Epithelial cell of proximal tubule (primary cell): ENCODE results near the gene PIGQ. TPM values are rescaled to one million over a fixed set of nuclear protein-coding genes. Genes with fewer than 3 reads are reported as not detected.

Experiments used
- DNase-seq: peaks from one replicate; pipeline ENCODE4 v3.0.0-alpha.2; 2011; ENCODE audit warnings: low read depth
- H3K4me3 ChIP-seq: 2 replicates; pipeline ENCODE4 v1.5.1; 2011; ENCODE audit warnings: low read depth, mild to moderate bottlenecking, low read length
- total RNA-seq: library from RNA; depleted of rRNA; stranded (reverse); fragments of >200 nt; gene quantifications from 2 replicates; pipeline ENCODE4 v1.2.3, GENCODE V29; 2015
- TF ChIP-seq, protein P1 (sequence below): conservative IDR thresholded peaks from 2 replicates; pipeline ENCODE4 v1.5.1; 2012; ENCODE audit warnings: low read depth, mild to moderate bottlenecking, low read length

The PIGQ gene
- total RNA-seq, 1 donor from 2014 or later = 60.9 TPM

DNA sequence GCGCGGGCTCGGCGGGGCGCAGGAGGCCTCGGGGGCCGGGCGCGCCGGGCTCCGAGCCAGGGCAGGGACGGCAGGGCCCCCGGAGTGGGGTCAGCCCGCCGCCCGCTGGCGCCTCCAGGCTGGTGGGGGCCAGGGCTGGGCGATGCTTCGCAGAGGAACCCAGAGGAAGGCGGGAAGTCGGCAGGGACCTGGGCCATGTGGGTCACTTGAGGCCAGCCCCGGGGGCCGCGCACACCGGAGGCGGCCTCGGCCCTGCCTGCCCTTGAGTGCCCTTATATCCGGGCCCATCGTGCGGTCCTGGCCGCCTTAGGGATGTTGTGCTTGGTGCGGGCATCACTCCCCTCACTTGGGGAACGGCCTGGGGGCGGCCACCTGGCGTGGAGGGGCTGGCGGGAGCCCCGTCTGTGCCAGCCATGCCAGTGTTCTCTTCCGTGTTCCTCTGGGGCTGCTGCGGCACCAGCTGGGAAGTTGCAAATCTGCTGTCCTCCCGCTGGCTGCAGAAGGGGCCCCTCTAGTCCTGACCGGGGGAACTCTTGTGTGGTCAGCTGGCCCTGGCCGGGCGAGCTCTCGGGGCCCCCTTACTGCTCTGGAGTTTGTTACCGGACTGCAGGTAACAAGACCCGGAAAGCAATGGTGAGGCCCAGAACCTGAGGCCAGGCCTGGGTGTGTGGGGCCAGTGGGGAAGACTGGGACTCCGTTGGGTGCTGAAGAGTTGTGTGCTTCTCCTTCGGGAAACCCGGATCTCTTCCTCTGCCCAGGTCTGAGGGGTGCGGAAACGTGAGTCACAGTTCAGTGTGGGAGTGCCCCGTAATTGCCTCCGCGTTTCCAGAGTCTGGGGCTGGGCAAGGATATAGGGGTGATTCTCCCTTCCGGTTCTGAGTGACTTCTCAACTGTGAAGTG is 41.4 kb upstream of the PIGQ start:
- TF ChIP-seq, protein P1, sequence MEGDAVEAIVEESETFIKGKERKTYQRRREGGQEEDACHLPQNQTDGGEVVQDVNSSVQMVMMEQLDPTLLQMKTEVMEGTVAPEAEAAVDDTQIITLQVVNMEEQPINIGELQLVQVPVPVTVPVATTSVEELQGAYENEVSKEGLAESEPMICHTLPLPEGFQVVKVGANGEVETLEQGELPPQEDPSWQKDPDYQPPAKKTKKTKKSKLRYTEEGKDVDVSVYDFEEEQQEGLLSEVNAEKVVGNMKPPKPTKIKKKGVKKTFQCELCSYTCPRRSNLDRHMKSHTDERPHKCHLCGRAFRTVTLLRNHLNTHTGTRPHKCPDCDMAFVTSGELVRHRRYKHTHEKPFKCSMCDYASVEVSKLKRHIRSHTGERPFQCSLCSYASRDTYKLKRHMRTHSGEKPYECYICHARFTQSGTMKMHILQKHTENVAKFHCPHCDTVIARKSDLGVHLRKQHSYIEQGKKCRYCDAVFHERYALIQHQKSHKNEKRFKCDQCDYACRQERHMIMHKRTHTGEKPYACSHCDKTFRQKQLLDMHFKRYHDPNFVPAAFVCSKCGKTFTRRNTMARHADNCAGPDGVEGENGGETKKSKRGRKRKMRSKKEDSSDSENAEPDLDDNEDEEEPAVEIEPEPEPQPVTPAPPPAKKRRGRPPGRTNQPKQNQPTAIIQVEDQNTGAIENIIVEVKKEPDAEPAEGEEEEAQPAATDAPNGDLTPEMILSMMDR = no peak
- DNase-seq = no peak
- peak overlapping the region; percentile 73 for H3K4me3 ChIP-seq

DNA sequence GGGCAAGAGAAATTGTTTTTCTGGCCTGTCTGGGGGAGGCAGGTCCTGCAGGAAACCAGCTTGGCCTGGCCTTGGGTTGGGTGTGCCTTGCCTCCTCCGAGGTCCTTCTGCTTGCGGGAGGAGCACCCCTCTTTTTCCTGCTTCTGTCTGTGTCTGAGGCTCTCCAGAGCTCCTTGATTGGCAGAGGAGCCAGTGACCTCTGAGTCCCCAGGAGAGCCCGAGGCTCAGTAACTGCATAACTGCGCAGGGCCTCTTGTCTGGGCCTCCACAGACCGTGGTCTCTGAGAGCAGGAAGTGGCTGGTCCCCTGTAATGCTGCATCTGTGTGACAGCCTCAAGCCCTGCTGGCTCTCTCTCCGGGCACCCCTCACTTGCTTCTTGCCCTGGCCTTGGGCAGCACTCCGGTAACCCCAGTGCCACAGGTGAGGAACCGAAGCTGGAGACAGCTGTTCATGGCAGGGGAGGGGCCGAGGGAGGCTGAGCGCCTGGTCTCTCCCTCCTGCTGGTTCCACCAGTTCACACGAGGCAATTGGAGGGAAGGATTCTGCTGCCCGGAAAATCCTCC is 40.7 kb upstream of the PIGQ start:
- DNase-seq = no peak

DNA sequence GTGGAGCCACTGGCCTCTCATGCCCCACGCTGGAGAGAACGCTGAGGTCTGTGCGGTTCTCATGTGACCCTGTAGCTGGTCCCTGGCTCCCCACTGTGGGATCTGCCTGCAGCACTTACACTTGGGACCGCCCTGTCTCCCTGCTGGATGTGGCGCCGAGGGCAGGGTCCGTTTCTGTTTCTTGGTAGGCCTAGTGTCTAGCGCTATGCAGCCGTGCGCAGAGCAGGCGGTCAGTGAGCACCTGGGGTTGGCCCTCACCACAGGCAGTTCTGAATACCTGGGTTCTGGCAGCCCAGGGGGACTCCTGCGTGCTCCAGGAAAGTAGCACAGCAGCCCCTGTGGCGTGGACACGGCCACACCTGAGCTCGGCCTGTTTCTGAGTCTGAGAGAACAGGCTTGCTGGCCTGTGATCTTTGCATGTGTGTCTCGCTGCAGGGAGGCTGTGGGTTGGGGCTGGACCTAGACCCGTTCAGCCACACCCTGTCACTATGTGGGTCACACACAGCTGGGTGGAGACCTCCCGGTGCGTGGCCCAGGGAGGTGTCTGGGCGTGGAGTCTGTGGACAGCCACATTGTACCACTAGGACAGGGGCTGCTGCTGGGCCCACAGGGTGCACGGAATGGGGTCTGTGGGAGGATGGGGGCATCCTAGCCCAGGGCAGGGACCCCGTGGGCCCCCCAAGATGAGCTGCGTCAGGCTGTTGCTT is 39.5 kb upstream of the PIGQ start:
- no peak for DNase-seq
- peak overlapping the region; percentile 4 for H3K4me3 ChIP-seq
- TF ChIP-seq, protein P1 = no peak

More for the DNA sequence above, 40.7 kb upstream of the PIGQ start:
- H3K4me3 ChIP-seq = peak overlapping the region; percentile 73
- TF ChIP-seq, protein P1 = no peak

DNA sequence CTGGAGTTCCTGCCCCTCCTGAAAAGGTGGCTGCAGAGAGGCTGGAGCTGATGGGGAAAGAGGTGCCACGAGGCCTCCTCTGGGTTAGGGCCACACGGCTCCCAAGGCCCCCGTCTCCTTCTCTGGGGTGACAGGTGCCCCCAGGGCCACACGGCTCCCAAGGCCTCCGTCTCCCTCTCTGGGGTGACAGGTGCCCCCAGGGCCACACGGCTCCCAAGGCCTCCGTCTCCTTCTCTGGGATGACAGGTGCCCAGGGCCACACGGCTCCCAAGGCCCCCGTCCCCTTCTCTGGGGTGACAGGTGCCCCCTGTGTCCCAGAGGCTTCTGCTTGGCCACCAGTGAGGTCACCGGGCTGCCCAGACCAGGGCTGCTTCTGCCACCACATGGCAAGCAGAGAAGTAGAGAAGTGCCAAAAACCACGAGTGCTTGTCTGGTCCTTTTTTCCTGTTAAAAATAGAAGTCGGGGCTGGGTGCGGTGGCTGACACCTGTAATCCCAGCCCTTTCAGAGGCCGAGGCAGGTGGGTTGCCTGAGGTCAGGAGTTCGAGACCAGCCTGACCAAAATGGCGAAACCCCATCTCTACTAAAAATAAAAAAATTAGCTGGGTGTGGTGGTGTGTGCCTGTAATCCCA is 38.2 kb upstream of the PIGQ start:
- no peak overlapping the region for H3K4me3 ChIP-seq
- TF ChIP-seq, protein P1 = no peak
- no peak for DNase-seq

DNA sequence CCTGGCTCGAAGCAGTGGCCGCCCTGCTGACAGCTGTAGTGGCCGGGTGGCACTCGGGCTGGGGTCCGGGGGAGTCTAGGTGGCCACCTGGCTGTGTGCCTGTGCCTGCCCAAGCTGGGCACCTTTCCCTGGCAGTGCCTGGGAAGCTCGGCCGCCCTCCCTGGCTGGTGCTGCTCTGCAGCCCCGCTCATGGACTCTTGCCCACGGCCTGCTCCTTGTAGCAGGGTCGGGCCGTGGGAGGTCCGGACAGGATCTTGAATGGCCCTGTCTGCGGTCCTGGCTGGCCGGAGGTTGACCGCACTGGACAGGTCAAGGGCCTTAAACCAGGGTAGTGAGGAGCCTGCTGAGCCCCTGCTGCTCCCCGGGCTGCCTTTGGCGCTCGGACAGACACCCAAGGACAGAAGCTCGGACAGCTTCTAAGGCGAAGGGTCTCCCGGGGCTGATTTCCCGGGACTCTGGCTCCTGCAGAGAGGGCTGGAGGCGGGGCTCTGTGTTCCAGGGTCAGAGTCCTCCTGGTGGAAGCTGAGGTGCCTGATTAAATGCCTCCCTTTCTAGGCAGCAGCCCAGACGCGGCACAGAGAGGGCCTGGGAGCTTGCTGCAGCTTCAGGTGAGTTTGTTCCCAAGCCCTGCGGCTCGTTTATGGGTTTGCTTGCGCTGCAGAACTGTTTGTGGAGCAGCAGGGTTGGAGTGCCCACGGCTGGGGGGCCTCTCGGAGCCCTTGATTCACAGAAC is 36.2 kb upstream of the PIGQ start:
- DNase-seq = no peak
- peak overlapping the region; percentile 18 for H3K4me3 ChIP-seq
- TF ChIP-seq, protein P1 = peak; percentile 11

DNA sequence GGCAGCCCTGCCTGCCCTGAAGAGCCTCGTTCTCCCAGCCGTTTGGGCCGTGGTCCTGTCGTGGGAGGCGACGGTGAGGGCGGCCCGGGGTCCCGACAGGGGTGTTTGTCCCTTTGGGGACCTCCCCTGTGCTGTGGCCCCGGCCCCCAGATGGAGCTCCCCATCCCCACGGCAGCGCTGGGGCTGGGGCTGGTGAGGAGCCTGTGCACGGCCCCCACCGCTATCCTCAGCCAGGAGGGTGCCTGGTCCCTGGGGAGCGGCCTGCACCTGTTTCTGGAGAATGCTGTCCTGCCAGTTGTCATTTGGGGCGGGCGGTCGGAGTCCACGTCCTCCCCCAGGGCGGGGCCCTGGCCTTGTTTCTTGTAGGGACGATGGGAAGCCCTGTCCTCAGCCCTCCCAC is 35.6 kb upstream of the PIGQ start:
- peak overlapping the region; percentile 18 for H3K4me3 ChIP-seq
- TF ChIP-seq, protein P1 = no peak
- no peak for DNase-seq
